Fibroblast of lung (primary cell): ENCODE results near the gene NUDCD2.
A peak's percentile ranks its signal among the peaks of the same experiment; 100 is the strongest.

Experiments
- EZH2 ChIP-seq: IDR thresholded peaks from 2 replicates; pipeline ENCODE4 v1.5.1; 2012; ENCODE audit warnings: low read length, control low read depth, mild to moderate bottlenecking; ENCODE audit errors: missing control alignments
- TF ChIP-seq, protein P1 (sequence below), 2 donors: IDR thresholded peaks in 1 of 2; conservative IDR thresholded peaks in 1 of 2; 1 replicate in 1 of 2; 2 replicates in 1 of 2; pipeline ENCODE4 v1.5.1; 2011 to 2012; ENCODE audit warnings: low read length in 2 of 2, control low read depth in 1 of 2, inconsistent platforms in 1 of 2, low read depth in 1 of 2, mild to moderate bottlenecking in 1 of 2

DNA sequence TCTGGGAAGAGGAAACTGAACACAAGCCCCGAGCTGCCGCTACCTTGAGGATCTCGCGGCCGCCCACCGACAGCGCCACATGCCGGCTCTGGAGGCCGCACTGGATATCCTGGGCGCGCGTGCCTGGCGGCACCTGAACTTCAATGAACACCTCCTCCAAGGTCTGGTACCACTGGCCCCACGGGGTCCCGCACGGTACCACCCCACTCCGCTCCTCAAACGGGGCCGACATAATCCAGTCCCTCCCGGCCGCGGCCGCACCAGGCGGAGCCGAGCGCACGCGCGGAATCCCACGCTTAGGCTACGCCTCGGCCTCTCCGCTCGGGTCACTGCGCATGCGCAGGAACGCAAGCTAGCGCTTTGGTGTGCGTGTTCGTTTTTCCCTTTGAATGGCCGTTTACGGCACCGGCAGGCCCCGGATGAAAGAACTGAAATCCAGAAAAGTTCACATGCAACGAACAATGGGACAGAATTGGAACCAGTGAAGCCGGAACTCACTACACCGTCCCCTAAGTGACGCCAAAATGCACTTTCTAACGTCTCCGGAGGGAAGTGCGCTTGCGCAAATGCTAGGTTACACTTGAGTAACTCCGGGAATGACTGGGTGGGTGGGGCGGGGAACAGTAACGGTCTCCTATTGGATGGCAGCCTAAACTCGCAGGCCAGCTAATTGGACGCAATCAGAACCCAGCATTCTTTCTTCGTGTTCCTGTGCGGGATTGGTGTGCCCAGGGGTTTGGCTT is at the start of gene NUDCD2:
- TF ChIP-seq, protein P1, sequence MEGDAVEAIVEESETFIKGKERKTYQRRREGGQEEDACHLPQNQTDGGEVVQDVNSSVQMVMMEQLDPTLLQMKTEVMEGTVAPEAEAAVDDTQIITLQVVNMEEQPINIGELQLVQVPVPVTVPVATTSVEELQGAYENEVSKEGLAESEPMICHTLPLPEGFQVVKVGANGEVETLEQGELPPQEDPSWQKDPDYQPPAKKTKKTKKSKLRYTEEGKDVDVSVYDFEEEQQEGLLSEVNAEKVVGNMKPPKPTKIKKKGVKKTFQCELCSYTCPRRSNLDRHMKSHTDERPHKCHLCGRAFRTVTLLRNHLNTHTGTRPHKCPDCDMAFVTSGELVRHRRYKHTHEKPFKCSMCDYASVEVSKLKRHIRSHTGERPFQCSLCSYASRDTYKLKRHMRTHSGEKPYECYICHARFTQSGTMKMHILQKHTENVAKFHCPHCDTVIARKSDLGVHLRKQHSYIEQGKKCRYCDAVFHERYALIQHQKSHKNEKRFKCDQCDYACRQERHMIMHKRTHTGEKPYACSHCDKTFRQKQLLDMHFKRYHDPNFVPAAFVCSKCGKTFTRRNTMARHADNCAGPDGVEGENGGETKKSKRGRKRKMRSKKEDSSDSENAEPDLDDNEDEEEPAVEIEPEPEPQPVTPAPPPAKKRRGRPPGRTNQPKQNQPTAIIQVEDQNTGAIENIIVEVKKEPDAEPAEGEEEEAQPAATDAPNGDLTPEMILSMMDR (conservative IDR thresholded peaks at IDR 0.05 in 1 of 2, IDR thresholded peaks at IDR 0.05 in 1 of 2; ENCODE audit: low read depth in 1 of 2, low read length in 2 of 2) = peak in 1 of 2 donors; percentile 21
- no peak for TF ChIP-seq EZH2
